OCI-LY1 (cell line): ENCODE data around the gene SEMA3G.

ENCODE experiments used
- EZH2 ChIP-seq: fragments of 200-600 bp; sonication (generic), shearing (Covaris generic); IDR thresholded peaks from 2 replicates; pipeline ENCODE4 v1.8.0; 2017; ENCODE audit warnings: borderline replicate concordance, mixed run types, mild to moderate bottlenecking, antibody characterized with exemption, low read length, moderate library complexity, mixed read lengths
- TF ChIP-seq, protein P1 (sequence below): fragments of 200-600 bp; sonication (generic), shearing (Covaris generic); IDR thresholded peaks from 2 replicates; pipeline ENCODE4 v1.5.1; 2017; ENCODE audit warnings: mild to moderate bottlenecking, antibody characterized with exemption, low read length, moderate library complexity, mixed read lengths

DNA sequence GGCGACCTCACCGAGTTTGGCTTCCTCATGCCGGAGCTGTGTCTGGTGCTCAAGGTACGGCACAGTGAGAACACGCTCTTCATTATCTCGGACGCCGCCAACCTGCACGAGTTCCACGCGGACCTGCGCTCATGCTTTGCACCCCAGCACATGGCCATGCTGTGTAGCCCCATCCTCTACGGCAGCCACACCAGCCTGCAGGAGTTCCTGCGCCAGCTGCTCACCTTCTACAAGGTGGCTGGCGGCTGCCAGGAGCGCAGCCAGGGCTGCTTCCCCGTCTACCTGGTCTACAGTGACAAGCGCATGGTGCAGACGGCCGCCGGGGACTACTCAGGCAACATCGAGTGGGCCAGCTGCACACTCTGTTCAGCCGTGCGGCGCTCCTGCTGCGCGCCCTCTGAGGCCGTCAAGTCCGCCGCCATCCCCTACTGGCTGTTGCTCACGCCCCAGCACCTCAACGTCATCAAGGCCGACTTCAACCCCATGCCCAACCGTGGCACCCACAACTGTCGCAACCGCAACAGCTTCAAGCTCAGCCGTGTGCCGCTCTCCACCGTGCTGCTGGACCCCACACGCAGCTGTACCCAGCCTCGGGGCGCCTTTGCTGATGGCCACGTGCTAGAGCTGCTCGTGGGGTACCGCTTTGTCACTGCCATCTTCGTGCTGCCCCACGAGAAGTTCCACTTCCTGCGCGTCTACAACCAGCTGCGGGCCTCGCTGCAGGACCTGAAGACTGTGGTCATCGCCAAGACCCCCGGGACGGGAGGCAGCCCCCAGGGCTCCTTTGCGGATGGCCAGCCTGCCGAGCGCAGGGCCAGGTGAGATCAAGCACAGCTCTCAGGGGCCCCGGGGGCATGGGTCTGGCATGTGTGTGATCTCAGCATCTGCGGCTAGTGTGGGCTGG, 43.1 kb upstream of the SEMA3G start:
- TF ChIP-seq, protein P1, sequence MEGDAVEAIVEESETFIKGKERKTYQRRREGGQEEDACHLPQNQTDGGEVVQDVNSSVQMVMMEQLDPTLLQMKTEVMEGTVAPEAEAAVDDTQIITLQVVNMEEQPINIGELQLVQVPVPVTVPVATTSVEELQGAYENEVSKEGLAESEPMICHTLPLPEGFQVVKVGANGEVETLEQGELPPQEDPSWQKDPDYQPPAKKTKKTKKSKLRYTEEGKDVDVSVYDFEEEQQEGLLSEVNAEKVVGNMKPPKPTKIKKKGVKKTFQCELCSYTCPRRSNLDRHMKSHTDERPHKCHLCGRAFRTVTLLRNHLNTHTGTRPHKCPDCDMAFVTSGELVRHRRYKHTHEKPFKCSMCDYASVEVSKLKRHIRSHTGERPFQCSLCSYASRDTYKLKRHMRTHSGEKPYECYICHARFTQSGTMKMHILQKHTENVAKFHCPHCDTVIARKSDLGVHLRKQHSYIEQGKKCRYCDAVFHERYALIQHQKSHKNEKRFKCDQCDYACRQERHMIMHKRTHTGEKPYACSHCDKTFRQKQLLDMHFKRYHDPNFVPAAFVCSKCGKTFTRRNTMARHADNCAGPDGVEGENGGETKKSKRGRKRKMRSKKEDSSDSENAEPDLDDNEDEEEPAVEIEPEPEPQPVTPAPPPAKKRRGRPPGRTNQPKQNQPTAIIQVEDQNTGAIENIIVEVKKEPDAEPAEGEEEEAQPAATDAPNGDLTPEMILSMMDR: no peak
- TF ChIP-seq EZH2: no peak
